WTC11 (cell line): ENCODE results near the gene RETREG2. TPM values are rescaled to one million over a fixed set of nuclear protein-coding genes. Genes with fewer than 3 reads are reported as not detected.
A peak's percentile ranks its signal among the peaks of the same experiment; 100 is the strongest.

Experiments
- ATAC-seq: fragments of 200-7000 bp; cut with Tn5 transposase; 2 replicates; pipeline ENCODE4 v1.10.0; 2021; ENCODE audit warnings: mild to moderate bottlenecking, moderate library complexity
- Bru-seq: library from RNA; stranded (reverse); fragments of 400-500 nt; gene quantifications from one replicate; lab custom pipeline; 2021; lab: Mats Ljungman, UMichigan
- CTCF ChIA-PET: fragments of 300-600 bp; sonication (Branson Sonifier 250); formaldehyde crosslinking; loops from one replicate; lab custom pipeline; 2021; ENCODE audit warnings: antibody characterized with exemption; lab: Charles Lee
- POLR2A ChIA-PET: fragments of 350-600 bp; sonication (Branson Sonifier 250); formaldehyde crosslinking; loops from one replicate; lab custom pipeline; 2021; ENCODE audit warnings: antibody characterized with exemption; lab: Charles Lee
- DNase-seq: peaks from one replicate; pipeline ENCODE4 v3.0.0; 2021; ENCODE audit warnings: low spot score
- H3K27ac Mint-ChIP-seq: 2 replicates; pipeline ENCODE4 v1.8.0; 2021; ENCODE audit warnings: mixed read lengths
- H3K27me3 Mint-ChIP-seq: 2 replicates; pipeline ENCODE4 v1.8.0; 2021; ENCODE audit warnings: low read depth, mild to moderate bottlenecking, moderate library complexity, mixed read lengths
- H3K36me3 Mint-ChIP-seq: 2 replicates; pipeline ENCODE4 v1.8.0; 2021; ENCODE audit warnings: mixed read lengths
- H3K4me1 Mint-ChIP-seq: 2 replicates; pipeline ENCODE4 v1.8.0; 2022; ENCODE audit warnings: mixed read lengths
- H3K4me3 Mint-ChIP-seq: 2 replicates; pipeline ENCODE4 v1.8.0; 2021; ENCODE audit warnings: mild to moderate bottlenecking, moderate library complexity, mixed read lengths
- H3K9me3 Mint-ChIP-seq: 2 replicates; pipeline ENCODE4 v1.8.0; 2021; ENCODE audit warnings: mixed read lengths
- ATF1 ChIP-seq: sonication (generic); formaldehyde crosslinking; IDR thresholded peaks from 2 replicates; pipeline ENCODE4 v1.8.1; 2023; ENCODE audit warnings: mild to moderate bottlenecking, moderate library complexity, missing genetic modification reagents
- ELF4 ChIP-seq: sonication (generic); formaldehyde crosslinking; IDR thresholded peaks from 2 replicates; pipeline ENCODE4 v1.8.1; 2022; ENCODE audit warnings: low read depth, mild to moderate bottlenecking, moderate library complexity, missing genetic modification reagents
- FOXK1 ChIP-seq: sonication (generic); formaldehyde crosslinking; IDR thresholded peaks from 2 replicates; pipeline ENCODE4 v1.8.0; 2022; ENCODE audit warnings: mild to moderate bottlenecking, moderate library complexity, missing genetic modification reagents
- GABPB1 ChIP-seq: sonication (generic); formaldehyde crosslinking; IDR thresholded peaks from 2 replicates; pipeline ENCODE4 v1.8.1; 2023; ENCODE audit warnings: mild to moderate bottlenecking, missing genetic modification reagents
- KAT7 ChIP-seq: sonication (generic); formaldehyde crosslinking; IDR thresholded peaks from 2 replicates; pipeline ENCODE4 v1.8.1; 2023; ENCODE audit warnings: missing genetic modification reagents, mild to moderate bottlenecking, borderline replicate concordance
- MYBL2 ChIP-seq: sonication (generic); formaldehyde crosslinking; IDR thresholded peaks from 2 replicates; pipeline ENCODE4 v1.8.1; 2023; ENCODE audit warnings: mild to moderate bottlenecking, moderate library complexity, missing genetic modification reagents
- NFYB ChIP-seq: sonication (generic); formaldehyde crosslinking; conservative IDR thresholded peaks from 2 replicates; pipeline ENCODE4 v1.8.0; 2022; ENCODE audit warnings: low read depth, missing genetic modification reagents
- RELA ChIP-seq: sonication (generic); formaldehyde crosslinking; IDR thresholded peaks from 2 replicates; pipeline ENCODE4 v1.8.1; 2022; ENCODE audit warnings: missing genetic modification reagents, mild to moderate bottlenecking, borderline replicate concordance
- RORB ChIP-seq: fragments of 250-450 bp; sonication (Bioruptor Pico); IDR thresholded peaks from 2 replicates; pipeline ENCODE4 v1.9.0; 2021; ENCODE audit warnings: mild to moderate bottlenecking
- SMAD3 ChIP-seq: sonication (generic); formaldehyde crosslinking; IDR thresholded peaks from 2 replicates; pipeline ENCODE4 v1.8.0; 2022; ENCODE audit warnings: missing genetic modification reagents, mild to moderate bottlenecking, borderline replicate concordance
- SP1 ChIP-seq: sonication (generic); formaldehyde crosslinking; conservative IDR thresholded peaks from 2 replicates; pipeline ENCODE4 v1.8.1; 2022; ENCODE audit warnings: missing genetic modification reagents
- ZBTB43 ChIP-seq: sonication (generic); formaldehyde crosslinking; IDR thresholded peaks from 2 replicates; pipeline ENCODE4 v1.8.1; 2023; ENCODE audit warnings: mild to moderate bottlenecking, missing genetic modification reagents
- long read RNA-seq, 3 experiments: library from RNA in 1 of 3; library from capped mRNA in 1 of 3; library from polyadenylated mRNA in 1 of 3; unstranded in 2 of 3; stranded (forward) in 1 of 3; transcript quantifications; one replicate each; pipeline ENCODE4 v2.0.0, GENCODE V29; 2021
- total RNA-seq: library from RNA; stranded (reverse); gene quantifications from 3 replicates; pipeline ENCODE4 v1.2.3, GENCODE V29; 2021
- TF ChIP-seq, protein P1 (sequence below): sonication (generic); formaldehyde crosslinking; IDR thresholded peaks from 2 replicates; pipeline ENCODE4 v1.8.0; 2023; ENCODE audit warnings: mild to moderate bottlenecking, missing genetic modification reagents
- TF ChIP-seq, protein P2 (sequence below): sonication (generic); formaldehyde crosslinking; IDR thresholded peaks from 2 replicates; pipeline ENCODE4 v1.8.1; 2023; ENCODE audit warnings: mild to moderate bottlenecking, moderate library complexity, missing genetic modification reagents
- TF ChIP-seq, protein P3 (sequence below): sonication (generic); formaldehyde crosslinking; IDR thresholded peaks from 2 replicates; pipeline ENCODE4 v1.8.1; 2022; ENCODE audit warnings: missing genetic modification reagents, borderline replicate concordance
- TF ChIP-seq, protein P4 (sequence below): fragments of 250-450 bp; sonication (Bioruptor Pico); IDR thresholded peaks from 2 replicates; pipeline ENCODE4 v1.9.0; 2021; ENCODE audit warnings: mild to moderate bottlenecking, borderline replicate concordance
- TF ChIP-seq, protein P5 (sequence below): sonication (generic); formaldehyde crosslinking; conservative IDR thresholded peaks from 2 replicates; pipeline ENCODE4 v1.8.1; 2023; ENCODE audit warnings: mild to moderate bottlenecking, low read depth, missing genetic modification reagents, moderate library complexity

Gene RETREG2, protein sequence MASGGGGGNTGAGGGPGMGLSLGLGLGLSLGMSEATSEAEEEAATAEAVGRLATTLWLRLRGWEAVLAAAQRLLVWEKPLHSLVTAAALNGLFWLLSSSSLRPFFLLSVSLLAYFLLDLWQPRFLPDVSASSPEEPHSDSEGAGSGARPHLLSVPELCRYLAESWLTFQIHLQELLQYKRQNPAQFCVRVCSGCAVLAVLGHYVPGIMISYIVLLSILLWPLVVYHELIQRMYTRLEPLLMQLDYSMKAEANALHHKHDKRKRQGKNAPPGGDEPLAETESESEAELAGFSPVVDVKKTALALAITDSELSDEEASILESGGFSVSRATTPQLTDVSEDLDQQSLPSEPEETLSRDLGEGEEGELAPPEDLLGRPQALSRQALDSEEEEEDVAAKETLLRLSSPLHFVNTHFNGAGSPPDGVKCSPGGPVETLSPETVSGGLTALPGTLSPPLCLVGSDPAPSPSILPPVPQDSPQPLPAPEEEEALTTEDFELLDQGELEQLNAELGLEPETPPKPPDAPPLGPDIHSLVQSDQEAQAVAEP
- total RNA-seq (50.2 to 60.2 TPM (median 52.8 TPM) in 3 replicates), Bru-seq, nascent RNA (percentile 64 among the genes with signal in this experiment)
- long read RNA-seq, experiment 1, full-length matches to known transcripts: 79 of 103 reads
- long read RNA-seq, experiment 1, partial matches to known transcripts: 12 of 103 reads
- long read RNA-seq, experiment 1, other reads (novel, unspliced or antisense): 12 of 103 reads
- long read RNA-seq, experiment 2, full-length matches to known transcripts: 21 of 53 reads
- long read RNA-seq, experiment 2, partial matches to known transcripts: 7 of 53 reads
- long read RNA-seq, experiment 2, other reads (novel, unspliced or antisense): 25 of 53 reads
- long read RNA-seq, experiment 3, partial matches to known transcripts: 0 of 1 reads
- long read RNA-seq, experiment 3, other reads (novel, unspliced or antisense): 0 of 1 reads

- Mint-ChIP-seq H3K9me3 (no peaks in the 10 kb centered on the region), H3K27me3 (no peaks in the 10 kb centered on the region), H3K4me1 (peaks cover 19% of the 10 kb centered on the region), H3K36me3 (peaks cover 23% of the 10 kb centered on the region), H3K27ac (peak within 1 kb of the TSS; percentile 98), H3K4me3 (peak within 1 kb of the TSS; percentile 88)
- DNase-seq: peak; percentile 78
- CTCF ChIA-PET: interaction anchor here (0.7 to 1.3 kb wide), 2 partner anchors 76 to 84 kb away, joined by 3 to 4 read pairs; partner anchors contain the start of gene TUBA4A
- ATAC-seq: peak; percentile 66
- POLR2A ChIA-PET: interaction anchor here (1.8 kb wide), 1 partner anchor 29 kb away, joined by 6 read pairs; the partner anchor contains the start of gene ZFAND2B
- TF ChIP-seq, protein P1, sequence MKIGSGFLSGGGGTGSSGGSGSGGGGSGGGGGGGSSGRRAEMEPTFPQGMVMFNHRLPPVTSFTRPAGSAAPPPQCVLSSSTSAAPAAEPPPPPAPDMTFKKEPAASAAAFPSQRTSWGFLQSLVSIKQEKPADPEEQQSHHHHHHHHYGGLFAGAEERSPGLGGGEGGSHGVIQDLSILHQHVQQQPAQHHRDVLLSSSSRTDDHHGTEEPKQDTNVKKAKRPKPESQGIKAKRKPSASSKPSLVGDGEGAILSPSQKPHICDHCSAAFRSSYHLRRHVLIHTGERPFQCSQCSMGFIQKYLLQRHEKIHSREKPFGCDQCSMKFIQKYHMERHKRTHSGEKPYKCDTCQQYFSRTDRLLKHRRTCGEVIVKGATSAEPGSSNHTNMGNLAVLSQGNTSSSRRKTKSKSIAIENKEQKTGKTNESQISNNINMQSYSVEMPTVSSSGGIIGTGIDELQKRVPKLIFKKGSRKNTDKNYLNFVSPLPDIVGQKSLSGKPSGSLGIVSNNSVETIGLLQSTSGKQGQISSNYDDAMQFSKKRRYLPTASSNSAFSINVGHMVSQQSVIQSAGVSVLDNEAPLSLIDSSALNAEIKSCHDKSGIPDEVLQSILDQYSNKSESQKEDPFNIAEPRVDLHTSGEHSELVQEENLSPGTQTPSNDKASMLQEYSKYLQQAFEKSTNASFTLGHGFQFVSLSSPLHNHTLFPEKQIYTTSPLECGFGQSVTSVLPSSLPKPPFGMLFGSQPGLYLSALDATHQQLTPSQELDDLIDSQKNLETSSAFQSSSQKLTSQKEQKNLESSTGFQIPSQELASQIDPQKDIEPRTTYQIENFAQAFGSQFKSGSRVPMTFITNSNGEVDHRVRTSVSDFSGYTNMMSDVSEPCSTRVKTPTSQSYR (CRISPR knock-in tag): no peak
- peak; percentile 86 for TF ChIP-seq GABPB1 (CRISPR knock-in tag)
- TF ChIP-seq RORB: no peak
- TF ChIP-seq ELF4: no peak
- TF ChIP-seq, protein P2, sequence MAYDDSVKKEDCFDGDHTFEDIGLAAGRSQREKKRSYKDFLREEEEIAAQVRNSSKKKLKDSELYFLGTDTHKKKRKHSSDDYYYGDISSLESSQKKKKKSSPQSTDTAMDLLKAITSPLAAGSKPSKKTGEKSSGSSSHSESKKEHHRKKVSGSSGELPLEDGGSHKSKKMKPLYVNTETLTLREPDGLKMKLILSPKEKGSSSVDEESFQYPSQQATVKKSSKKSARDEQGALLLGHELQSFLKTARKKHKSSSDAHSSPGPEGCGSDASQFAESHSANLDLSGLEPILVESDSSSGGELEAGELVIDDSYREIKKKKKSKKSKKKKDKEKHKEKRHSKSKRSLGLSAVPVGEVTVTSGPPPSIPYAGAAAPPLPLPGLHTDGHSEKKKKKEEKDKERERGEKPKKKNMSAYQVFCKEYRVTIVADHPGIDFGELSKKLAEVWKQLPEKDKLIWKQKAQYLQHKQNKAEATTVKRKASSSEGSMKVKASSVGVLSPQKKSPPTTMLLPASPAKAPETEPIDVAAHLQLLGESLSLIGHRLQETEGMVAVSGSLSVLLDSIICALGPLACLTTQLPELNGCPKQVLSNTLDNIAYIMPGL (CRISPR knock-in tag): peak; percentile 80
- no peak for TF ChIP-seq ZBTB43 (CRISPR knock-in tag)
- TF ChIP-seq, protein P3, sequence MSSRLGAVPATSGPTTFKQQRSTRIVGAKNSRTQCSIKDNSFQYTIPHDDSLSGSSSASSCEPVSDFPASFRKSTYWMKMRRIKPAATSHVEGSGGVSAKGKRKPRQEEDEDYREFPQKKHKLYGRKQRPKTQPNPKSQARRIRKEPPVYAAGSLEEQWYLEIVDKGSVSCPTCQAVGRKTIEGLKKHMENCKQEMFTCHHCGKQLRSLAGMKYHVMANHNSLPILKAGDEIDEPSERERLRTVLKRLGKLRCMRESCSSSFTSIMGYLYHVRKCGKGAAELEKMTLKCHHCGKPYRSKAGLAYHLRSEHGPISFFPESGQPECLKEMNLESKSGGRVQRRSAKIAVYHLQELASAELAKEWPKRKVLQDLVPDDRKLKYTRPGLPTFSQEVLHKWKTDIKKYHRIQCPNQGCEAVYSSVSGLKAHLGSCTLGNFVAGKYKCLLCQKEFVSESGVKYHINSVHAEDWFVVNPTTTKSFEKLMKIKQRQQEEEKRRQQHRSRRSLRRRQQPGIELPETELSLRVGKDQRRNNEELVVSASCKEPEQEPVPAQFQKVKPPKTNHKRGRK (CRISPR knock-in tag): no peak
- 0 out of 2 replicates have a peak, but pooled peaks have one; percentile 37 for TF ChIP-seq MYBL2
- TF ChIP-seq NFYB (CRISPR knock-in tag): no peak
- 0 out of 2 replicates have a peak, but pooled peaks have one; percentile 25 for TF ChIP-seq SMAD3 (CRISPR knock-in tag)
- peak; percentile 83 for TF ChIP-seq SP1 (CRISPR knock-in tag)
- TF ChIP-seq ATF1 (CRISPR knock-in tag): no peak
- TF ChIP-seq, protein P4, sequence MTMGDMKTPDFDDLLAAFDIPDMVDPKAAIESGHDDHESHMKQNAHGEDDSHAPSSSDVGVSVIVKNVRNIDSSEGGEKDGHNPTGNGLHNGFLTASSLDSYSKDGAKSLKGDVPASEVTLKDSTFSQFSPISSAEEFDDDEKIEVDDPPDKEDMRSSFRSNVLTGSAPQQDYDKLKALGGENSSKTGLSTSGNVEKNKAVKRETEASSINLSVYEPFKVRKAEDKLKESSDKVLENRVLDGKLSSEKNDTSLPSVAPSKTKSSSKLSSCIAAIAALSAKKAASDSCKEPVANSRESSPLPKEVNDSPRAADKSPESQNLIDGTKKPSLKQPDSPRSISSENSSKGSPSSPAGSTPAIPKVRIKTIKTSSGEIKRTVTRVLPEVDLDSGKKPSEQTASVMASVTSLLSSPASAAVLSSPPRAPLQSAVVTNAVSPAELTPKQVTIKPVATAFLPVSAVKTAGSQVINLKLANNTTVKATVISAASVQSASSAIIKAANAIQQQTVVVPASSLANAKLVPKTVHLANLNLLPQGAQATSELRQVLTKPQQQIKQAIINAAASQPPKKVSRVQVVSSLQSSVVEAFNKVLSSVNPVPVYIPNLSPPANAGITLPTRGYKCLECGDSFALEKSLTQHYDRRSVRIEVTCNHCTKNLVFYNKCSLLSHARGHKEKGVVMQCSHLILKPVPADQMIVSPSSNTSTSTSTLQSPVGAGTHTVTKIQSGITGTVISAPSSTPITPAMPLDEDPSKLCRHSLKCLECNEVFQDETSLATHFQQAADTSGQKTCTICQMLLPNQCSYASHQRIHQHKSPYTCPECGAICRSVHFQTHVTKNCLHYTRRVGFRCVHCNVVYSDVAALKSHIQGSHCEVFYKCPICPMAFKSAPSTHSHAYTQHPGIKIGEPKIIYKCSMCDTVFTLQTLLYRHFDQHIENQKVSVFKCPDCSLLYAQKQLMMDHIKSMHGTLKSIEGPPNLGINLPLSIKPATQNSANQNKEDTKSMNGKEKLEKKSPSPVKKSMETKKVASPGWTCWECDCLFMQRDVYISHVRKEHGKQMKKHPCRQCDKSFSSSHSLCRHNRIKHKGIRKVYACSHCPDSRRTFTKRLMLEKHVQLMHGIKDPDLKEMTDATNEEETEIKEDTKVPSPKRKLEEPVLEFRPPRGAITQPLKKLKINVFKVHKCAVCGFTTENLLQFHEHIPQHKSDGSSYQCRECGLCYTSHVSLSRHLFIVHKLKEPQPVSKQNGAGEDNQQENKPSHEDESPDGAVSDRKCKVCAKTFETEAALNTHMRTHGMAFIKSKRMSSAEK (CRISPR knock-in tag): no peak
- peak; percentile 21; the same call in 1 of the 2 replicates for TF ChIP-seq KAT7 (CRISPR knock-in tag)
- TF ChIP-seq RELA (CRISPR knock-in tag): no peak
- TF ChIP-seq, protein P5, sequence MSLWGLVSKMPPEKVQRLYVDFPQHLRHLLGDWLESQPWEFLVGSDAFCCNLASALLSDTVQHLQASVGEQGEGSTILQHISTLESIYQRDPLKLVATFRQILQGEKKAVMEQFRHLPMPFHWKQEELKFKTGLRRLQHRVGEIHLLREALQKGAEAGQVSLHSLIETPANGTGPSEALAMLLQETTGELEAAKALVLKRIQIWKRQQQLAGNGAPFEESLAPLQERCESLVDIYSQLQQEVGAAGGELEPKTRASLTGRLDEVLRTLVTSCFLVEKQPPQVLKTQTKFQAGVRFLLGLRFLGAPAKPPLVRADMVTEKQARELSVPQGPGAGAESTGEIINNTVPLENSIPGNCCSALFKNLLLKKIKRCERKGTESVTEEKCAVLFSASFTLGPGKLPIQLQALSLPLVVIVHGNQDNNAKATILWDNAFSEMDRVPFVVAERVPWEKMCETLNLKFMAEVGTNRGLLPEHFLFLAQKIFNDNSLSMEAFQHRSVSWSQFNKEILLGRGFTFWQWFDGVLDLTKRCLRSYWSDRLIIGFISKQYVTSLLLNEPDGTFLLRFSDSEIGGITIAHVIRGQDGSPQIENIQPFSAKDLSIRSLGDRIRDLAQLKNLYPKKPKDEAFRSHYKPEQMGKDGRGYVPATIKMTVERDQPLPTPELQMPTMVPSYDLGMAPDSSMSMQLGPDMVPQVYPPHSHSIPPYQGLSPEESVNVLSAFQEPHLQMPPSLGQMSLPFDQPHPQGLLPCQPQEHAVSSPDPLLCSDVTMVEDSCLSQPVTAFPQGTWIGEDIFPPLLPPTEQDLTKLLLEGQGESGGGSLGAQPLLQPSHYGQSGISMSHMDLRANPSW: 0 out of 2 replicates have a peak, but pooled peaks have one; percentile 78
- peak; percentile 22; the same call in 1 of the 2 replicates for TF ChIP-seq FOXK1 (CRISPR knock-in tag)
Measured at GRCh38 chr2:219177552-219178376, at the start of gene RETREG2. Gene RETREG2, plus strand, starts transcription at chr2:219178275. Its CDS starts 78 bp downstream, at chr2:219178353.
